Muscle of back (tissue), 11 donors: ENCODE measurements around the gene A2M. TPM values are rescaled to one million over a fixed set of nuclear protein-coding genes. Genes with fewer than 3 reads are reported as not detected.

Experiments
- DNase-seq, 3 donors: peaks; one replicate each; pipeline versions ENCODE4 v3.0.0 to v3.0.0-alpha.2; 2013
- polyA plus RNA-seq, 10 donors: library from polyadenylated mRNA; unstranded; fragments of 120-200 nt; gene quantifications; one replicate each; pipeline ENCODE4 v1.2.1, GENCODE V29; 2013; ENCODE audit not compliant: insufficient read length in 10 of 10

Gene A2M
- polyA plus RNA-seq, 10 donors, result 233 to 403 (median 301) TPM

- no peak for DNase-seq
These were observed 8.8 kb upstream of the A2M start for GRCh38 chr12:9124383-9125031.

- no peak for DNase-seq
These were observed 8.2 kb upstream of the A2M start for GRCh38 chr12:9123781-9124382.

- no peak for DNase-seq
These were observed 6.4 kb upstream of the A2M start for GRCh38 chr12:9122091-9122609.

DNA sequence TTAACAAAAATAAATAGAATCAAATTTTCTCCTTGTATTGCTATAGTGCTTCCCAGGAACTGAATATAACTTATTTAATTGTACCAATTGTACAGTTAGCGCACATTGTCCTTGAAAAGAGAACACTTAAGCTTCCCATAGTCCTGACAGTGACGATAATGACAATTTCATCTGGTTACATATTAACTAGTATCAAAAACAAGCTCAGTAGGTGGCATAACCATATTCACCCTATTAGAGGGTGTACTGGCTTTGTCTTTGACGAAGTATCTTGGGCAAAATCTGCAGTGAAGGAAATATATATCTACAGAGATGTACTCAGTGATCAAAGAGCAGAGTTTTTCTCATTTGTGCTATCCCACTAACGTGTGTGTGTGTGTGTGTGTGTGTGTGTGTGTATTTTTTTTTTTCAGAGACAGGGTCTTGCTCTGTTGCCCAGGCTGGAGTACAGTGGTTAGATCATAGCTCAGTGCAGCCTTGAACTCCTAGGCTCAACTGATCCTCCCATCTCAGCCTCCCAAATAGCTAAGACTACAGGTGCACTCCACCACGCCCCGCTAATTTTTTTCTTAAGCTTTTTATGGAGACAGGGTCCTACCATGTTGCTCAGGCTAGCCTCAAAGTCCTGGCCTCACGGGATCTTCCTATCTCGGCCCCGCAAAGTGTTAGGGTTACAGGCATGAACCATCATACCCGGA, 4.9 kb upstream of the A2M start:
- DNase-seq, result no peak

DNA sequence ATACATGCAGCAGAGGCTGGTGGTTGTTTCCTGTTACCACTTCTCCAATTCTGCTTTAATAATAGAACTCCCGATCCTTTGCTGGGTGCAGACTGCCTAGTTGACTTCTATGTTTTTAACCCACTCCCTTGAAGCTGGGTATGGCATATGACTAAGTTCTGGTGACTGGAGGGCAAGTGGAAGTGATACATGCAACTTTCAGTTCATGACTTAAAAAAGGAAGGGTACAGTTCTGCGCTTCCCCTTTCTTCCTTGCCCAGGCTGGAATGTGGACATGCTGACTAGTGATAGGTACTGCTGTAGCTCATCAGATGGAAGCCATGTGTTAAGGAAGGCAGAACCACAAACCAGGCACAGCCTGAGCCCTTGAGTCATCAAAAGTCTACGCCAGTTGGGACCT, 2.4 kb upstream of the A2M start:
- DNase-seq, result peak; percentile 13 to 54 (median 34)

DNA sequence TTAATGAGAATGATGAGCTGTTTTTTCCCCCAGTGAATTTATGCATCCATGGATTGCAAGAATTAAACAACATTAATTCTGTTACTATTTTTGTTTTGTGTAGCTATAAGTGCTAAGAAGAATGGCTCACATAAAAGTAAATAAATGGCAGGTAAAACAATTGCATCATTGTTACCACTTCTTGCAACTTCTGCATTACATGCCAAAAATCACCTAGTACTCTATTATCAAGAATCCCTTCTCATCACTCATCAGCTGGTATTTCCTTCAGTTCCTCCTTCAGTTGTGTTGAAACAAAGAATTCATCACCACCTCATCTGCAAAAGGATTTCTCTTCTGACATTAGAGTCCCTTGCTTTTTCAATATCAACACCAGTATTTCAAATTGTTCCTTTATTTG, 773 bp downstream of the A2M start:
- DNase-seq, result no peak

- DNase-seq, result no peak
These were observed 1.8 kb downstream of the A2M start for GRCh38 chr12:9113987-9114309.

GRCh38 chr12:9113296-9113986, 2.3 kb downstream of the A2M start:
- no peak for DNase-seq

- DNase-seq, result no peak
These were observed 3.5 kb downstream of the A2M start for GRCh38 chr12:9112076-9112853.

DNA sequence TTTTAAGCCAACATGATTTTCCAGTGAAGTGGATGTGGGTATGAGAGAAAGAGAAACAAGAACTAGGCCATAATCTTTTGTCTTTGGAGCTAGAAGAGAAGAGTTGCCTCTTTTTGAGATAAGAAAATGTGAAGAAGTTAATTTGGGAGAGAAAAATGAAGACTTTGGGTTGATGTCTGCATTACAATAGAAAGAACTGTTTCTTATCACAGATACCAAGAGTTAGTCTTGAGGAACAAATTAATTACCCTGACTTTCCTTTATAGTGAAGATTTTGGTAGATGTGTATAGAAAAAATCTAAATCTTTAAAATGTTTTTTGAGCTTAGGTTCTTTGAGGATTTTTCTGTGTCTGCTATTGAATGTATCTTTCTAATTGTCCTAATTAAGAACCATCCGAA, 4.2 kb downstream of the A2M start:
- DNase-seq, result no peak

DNA sequence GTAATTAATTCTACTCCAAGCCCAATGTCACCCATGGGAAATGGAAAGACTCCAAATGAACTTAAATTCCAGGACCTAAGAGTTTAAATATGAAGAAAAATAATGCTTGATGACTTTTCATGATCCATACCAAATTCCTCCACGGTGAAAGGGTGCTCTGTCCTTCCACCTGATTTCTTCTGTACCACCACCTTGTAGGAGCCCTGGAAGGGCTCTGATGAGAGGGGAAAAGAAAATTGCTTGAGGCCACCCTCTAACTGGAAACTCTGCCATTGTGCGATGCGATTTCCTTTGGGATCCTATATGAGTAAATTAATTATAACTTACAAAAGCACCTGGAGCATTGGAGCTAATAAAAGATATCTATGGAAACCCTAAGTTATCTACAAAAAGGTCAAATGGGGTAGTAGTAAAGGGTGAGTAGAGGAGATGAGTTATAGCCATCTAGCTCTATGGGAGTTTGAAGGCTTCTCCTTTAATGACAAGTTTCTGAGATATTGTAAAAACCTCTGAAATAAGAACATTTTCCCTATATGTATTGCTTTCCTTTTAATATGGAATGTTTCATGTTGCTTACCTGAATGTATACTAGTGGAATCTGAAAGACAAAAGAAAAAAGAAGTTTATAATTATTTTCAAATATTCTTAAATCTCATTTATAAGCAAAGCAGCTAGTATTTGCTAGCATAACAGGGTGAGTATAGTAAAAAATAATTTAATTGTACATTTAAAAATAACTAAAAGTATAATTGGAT, 5.8 kb downstream of the A2M start:
- DNase-seq, result no peak

GRCh38 chr12:9109213-9109522, 6.6 kb downstream of the A2M start:
- DNase-seq, result no peak

DNA sequence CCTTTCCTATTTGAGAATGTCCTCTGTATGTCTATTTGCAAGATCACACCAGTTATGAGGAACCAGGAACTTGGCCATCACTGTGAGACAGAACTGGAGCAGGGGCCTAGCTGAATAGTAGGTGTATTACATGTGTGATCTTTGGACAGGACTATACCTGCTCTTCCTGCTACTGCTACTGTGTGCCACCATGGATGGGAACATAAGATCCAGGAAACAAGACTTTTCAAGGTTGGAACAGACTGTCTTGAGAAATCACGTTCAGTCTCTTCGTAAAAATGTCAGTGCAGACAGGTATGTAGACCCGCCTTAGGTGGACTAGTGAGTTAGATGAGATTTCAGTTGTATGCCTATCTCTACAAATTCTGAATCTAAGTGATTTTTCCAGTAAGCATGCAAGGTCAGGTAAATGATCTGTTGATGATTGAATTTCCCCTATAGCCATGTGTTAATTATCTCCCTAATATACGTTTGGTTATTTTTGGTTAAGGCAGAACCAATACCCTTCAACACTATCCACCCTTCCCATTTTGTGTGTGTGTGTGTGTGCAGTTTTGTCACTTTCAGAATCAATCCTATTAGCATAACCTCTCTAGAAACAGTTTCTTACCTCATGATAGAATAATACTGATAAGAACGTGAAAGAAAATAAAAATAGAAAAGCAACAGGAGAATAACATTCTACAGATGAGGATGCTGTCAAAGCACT, 7.1 kb downstream of the A2M start:
- DNase-seq, result no peak

DNA sequence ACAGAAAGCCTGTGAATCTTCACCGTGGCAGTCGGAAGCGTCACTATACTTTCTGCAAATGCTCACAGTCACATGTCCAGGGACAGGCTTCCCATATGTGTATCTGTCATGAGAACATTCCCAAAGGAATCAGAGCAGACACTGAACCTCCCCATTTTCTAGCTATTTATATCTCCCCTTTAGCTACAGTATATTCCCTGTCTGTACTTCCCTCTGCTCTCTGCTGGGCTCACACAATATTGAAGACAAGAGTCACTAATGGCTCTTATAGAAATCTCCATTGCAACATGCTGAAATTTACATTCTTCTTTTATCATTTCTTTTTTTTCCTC, 8.2 kb downstream of the A2M start:
- DNase-seq, result no peak

DNA sequence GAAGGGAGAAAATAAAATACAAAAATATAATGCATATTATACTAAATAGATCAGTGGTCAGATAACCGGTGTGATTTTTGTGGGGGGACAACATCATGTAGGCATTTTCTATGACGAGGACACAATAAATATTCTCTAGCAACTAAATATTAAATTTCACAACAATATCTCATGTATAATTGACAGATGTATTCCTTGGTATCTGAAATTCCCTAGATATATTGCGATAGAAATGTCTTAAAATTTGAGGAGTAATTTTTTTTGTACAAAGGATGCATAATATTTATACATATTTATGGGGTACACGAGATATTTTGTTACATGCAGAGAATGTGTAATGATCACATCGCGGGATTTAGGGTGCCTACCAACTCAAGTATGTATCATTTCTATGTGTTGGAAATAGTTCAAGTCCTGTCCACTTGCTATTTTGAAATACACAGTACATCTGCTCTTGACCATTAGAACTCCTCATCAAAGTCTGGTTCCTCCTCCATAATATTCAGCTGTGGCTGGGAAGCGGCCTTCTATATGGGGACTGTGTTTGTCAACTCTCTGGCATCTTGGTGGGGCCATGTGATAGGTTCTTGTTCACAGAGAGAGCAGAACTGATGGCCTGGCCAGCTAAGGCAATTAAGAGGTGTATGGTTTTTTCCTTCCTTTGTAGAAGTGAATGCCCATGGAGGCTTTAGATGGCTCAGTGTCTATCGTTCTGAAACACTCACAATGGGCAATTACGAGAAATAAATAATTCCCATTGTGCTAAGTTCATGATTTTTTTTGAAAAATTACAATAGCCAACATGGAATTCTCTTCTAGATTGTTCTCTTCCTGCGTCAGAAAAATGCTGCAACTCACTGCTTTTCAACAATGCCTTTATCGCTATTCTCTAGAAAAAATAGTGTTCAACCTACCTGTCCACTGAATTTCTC, 8.8 kb downstream of the A2M start:
- DNase-seq, result no peak

DNA sequence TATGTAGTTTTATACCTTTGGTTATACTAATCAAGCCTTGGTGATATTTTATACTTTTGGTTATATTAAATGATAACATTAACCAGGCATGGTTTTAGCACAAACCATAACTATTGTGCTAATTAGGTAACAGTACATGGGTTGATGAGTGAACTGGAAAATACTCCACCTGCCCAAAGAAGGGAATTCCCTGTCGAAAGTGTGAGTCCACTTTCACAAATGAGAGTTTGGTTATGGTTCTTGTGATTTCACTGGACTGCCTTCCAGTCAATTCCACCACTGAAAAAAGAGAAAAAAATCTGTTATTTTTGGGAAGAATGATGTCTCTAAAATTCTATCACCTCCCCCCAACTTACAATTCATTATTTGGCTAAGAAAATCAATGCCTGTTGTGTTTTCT, 9.7 kb downstream of the A2M start:
- no peak for DNase-seq

DNA sequence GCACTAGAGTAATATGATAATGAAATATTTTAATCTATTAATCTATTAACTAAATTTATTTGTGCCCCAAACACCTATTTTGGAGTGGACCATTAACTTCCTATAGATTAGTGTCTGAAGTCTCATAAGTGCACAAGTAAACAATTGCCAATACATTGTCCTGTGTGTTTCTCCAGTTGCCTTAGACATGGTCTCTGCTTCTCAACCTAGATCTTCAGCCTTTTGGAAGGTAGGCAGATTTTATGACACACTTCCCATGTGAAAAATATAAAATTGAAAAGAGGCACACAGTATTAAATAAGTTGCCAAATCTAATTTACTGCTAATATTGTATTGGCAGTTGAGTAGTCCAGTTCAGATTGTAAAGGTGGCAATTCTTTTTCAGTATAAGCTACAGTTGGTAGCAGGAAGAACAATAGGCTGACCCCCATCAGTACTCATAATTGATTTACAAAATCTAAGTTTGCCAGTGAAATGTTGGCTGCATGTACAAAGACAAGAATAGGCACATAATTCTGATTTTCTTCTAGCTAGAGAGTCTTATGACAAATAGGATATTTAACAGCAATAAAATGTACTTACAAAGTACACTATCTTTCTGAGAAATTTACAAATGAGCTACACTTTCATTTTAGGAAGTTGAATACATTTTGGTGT, 10.8 kb downstream of the A2M start:
- no peak for DNase-seq

GRCh38 chr12:9104087-9104486, 11.6 kb downstream of the A2M start:
- no peak for DNase-seq
